HFFc6 (cell line): Measurements from ENCODE around the gene EIF2AK3. TPM values are rescaled to one million over a fixed set of nuclear protein-coding genes. Genes with fewer than 3 reads are reported as not detected.
A peak's percentile ranks its signal among the peaks of the same experiment; 100 is the strongest.

Experiments used
- DNase-seq: peaks from one replicate; pipeline ENCODE4 v3.0.0-alpha.2; 2018
- H3K27ac Mint-ChIP-seq: 2 replicates; pipeline ENCODE4 v1.8.0; 2020; ENCODE audit warnings: mild to moderate bottlenecking, mixed read lengths
- H3K27me3 Mint-ChIP-seq: 2 replicates; pipeline ENCODE4 v1.8.0; 2021; ENCODE audit warnings: mild to moderate bottlenecking, moderate library complexity, mixed read lengths; ENCODE audit not compliant: insufficient read depth
- H3K36me3 Mint-ChIP-seq: 2 replicates; pipeline ENCODE4 v1.8.0; 2021; ENCODE audit warnings: low read depth, mixed read lengths
- H3K4me1 Mint-ChIP-seq: 2 replicates; pipeline ENCODE4 v1.8.0; 2020; ENCODE audit warnings: low read depth, mixed read lengths
- H3K4me3 Mint-ChIP-seq: 2 replicates; pipeline ENCODE4 v1.8.0; 2020; ENCODE audit warnings: mild to moderate bottlenecking, moderate library complexity, mixed read lengths
- H3K9me3 Mint-ChIP-seq: 2 replicates; pipeline ENCODE4 v1.8.0; 2020; ENCODE audit warnings: mild to moderate bottlenecking, mixed read lengths
- CTCF ChIP-seq: fragments of 200-600 bp; sonication (generic); IDR thresholded peaks from 2 replicates; pipeline ENCODE4 v1.5.0; 2021; ENCODE audit warnings: antibody characterized with exemption, mild to moderate bottlenecking
- total RNA-seq, 6 experiments: library from RNA; stranded (reverse); fragmentation: NEBNext Ultra II Directional; extraction: Animal tissue kit (Norgen Biotek cat#: 25700); gene quantifications; 2 replicates in 1 of 6; 3 replicates in 5 of 6; pipeline ENCODE4 v1.2.3, GENCODE V29; 2021

Gene EIF2AK3
- total RNA-seq, 6 experiments from 2014 or later: 10.1 to 12.3 (median 11.1) TPM

GRCh38 chr2:88599527-88599926 is 27.7 kb downstream of the EIF2AK3 start:
- DNase-seq: no peak
- H3K36me3 Mint-ChIP-seq: no peaks in the 10 kb centered on the region
- no peak for TF ChIP-seq CTCF
- H3K27me3 Mint-ChIP-seq: no peaks in the 10 kb centered on the region
- H3K4me3 Mint-ChIP-seq: no peak overlapping the region
- peaks cover 49% of the 10 kb centered on the region for H3K4me1 Mint-ChIP-seq
- no peaks in the 10 kb centered on the region for H3K9me3 Mint-ChIP-seq
- H3K27ac Mint-ChIP-seq: no peak overlapping the region; the same call in 1 of the 2 replicates

- Mint-ChIP-seq H3K9me3 (no peaks in the 10 kb centered on the region), H3K27ac (no peak overlapping the region), H3K4me1 (peaks cover 25% of the 10 kb centered on the region), H3K4me3 (no peak overlapping the region), H3K36me3 (no peaks in the 10 kb centered on the region; the same call in 1 of the 2 replicates), H3K27me3 (no peaks in the 10 kb centered on the region)
- TF ChIP-seq CTCF: no peak
- no peak for DNase-seq
Observed at GRCh38 chr2:88597168-88597567, 30.1 kb downstream of the EIF2AK3 start.

- Mint-ChIP-seq H3K36me3 (no peaks in the 10 kb centered on the region; the same call in 1 of the 2 replicates), H3K4me3 (no peak overlapping the region), H3K4me1 (peaks cover 18% of the 10 kb centered on the region), H3K27me3 (no peaks in the 10 kb centered on the region), H3K9me3 (no peaks in the 10 kb centered on the region), H3K27ac (no peak overlapping the region)
- TF ChIP-seq CTCF: no peak
- DNase-seq: no peak
Observed at GRCh38 chr2:88596141-88596830, 31.0 kb downstream of the EIF2AK3 start.

- no peaks in the 10 kb centered on the region for H3K27me3 Mint-ChIP-seq
- H3K27ac Mint-ChIP-seq: no peak overlapping the region
- no peak for TF ChIP-seq CTCF
- no peak overlapping the region for H3K4me3 Mint-ChIP-seq
- H3K36me3 Mint-ChIP-seq: peaks cover 7% of the 10 kb centered on the region; the same call in 1 of the 2 replicates
- no peak for DNase-seq
- H3K9me3 Mint-ChIP-seq: no peaks in the 10 kb centered on the region
- H3K4me1 Mint-ChIP-seq: no peaks in the 10 kb centered on the region; the same call in 1 of the 2 replicates
Observed at GRCh38 chr2:88591698-88592097, 35.6 kb downstream of the EIF2AK3 start.

- no peak overlapping the region for H3K27ac Mint-ChIP-seq
- H3K36me3 Mint-ChIP-seq: peaks cover 7% of the 10 kb centered on the region; the same call in 1 of the 2 replicates
- no peaks in the 10 kb centered on the region for H3K9me3 Mint-ChIP-seq
- no peak overlapping the region for H3K4me3 Mint-ChIP-seq
- peak; percentile 94 for TF ChIP-seq CTCF
- no peaks in the 10 kb centered on the region for H3K4me1 Mint-ChIP-seq
- no peaks in the 10 kb centered on the region for H3K27me3 Mint-ChIP-seq
- peak; percentile 56 for DNase-seq
Observed at GRCh38 chr2:88590998-88591613, 36.2 kb downstream of the EIF2AK3 start.
